HUES6 (cell line): ENCODE results near the gene MYH14.

ENCODE experiments used
- H3K27ac ChIP-seq: 2 replicates; pipeline ENCODE4 v1.7.0; 2013; ENCODE audit warnings: low read depth, mild to moderate bottlenecking, low read length, inconsistent platforms
- H3K27me3 ChIP-seq: 2 replicates; pipeline ENCODE4 v1.6.1; 2013; ENCODE audit warnings: low read length; ENCODE audit not compliant: control insufficient read depth, insufficient read depth
- H3K36me3 ChIP-seq: 2 replicates; pipeline ENCODE4 v1.6.1; 2013; ENCODE audit warnings: low read length; ENCODE audit not compliant: control insufficient read depth, insufficient read depth
- H3K4me1 ChIP-seq: 2 replicates; pipeline ENCODE4 v1.6.1; 2013; ENCODE audit warnings: low read length; ENCODE audit not compliant: control insufficient read depth, insufficient read depth
- H3K4me3 ChIP-seq: 2 replicates; pipeline ENCODE4 v1.5.1; 2013; ENCODE audit warnings: low read depth, low read length
- H3K9ac ChIP-seq: one replicate; pipeline ENCODE4 v1.6.1; 2013; ENCODE audit warnings: mild to moderate bottlenecking, low read length
- H3K9me3 ChIP-seq: 2 replicates; pipeline ENCODE4 v1.6.1; 2013; ENCODE audit warnings: low read depth, low read length; ENCODE audit not compliant: control insufficient read depth, insufficient read depth

The MYH14 gene

DNA sequence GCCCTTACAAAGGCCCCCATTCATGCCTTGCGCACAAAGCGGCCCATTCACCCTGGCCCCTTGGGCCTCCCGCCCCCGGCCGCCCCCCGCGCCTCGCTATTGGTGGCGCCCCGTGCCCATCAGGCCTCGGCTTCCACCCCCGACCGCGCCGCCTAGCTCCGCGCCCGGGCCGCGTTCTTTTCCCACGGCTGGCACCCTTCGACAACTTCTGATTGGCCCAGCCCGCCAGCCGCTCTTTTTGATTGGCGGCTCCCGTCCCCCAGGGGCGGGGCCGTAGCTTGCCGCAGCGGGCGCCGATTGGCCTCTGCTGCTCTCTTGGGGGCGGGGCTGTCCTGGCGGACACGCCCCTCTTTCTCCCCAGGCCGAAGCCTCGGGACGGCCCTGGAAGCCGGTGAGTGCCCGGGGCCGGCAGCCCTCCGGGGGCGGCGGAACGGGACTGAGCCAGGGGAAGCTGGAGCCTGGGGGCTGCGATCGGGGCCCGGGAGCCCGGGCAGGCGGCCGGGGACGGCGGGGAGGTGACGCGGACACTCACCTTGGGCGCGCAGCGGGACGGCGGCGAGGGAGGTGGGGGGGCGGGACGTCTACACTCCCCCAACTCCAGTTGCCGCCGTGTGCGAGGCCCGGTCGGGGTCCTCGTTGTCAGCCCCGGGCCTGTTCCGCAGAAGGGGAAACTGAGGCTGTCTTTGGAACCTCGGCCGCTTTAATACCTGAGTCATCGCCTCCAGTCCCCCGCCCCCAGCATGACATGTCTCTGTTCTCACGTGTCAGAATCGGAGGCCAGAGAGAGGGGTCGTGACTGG, at the start of gene MYH14:
MYH14 (plus strand) TSS at position 342 of the 800 bp plus-strand sequence. CDS start 6,744 bp downstream, outside the sequence.
- peak within 1 kb of the TSS; percentile 61 for H3K4me3 ChIP-seq
- H3K36me3 ChIP-seq: no peaks in the 10 kb centered on the region
- no peaks in the 10 kb centered on the region for H3K9me3 ChIP-seq
- peaks cover 7% of the 10 kb centered on the region; the same call in 1 of the 2 replicates for H3K4me1 ChIP-seq
- H3K27ac ChIP-seq: no peak within 1 kb of the TSS
- no peak within 1 kb of the TSS for H3K9ac ChIP-seq
- H3K27me3 ChIP-seq: peaks cover 48% of the 10 kb centered on the region

- Histone ChIP-seq H3K9ac (no peak overlapping the region), H3K27me3 (peaks cover 17% of the 10 kb centered on the region), H3K4me3 (no peak overlapping the region), H3K27ac (no peak overlapping the region), H3K36me3 (no peaks in the 10 kb centered on the region), H3K9me3 (no peaks in the 10 kb centered on the region), H3K4me1 (no peaks in the 10 kb centered on the region)
Observed at GRCh38 chr19:50154529-50154928, 48.9 kb upstream of the MYH14 start.

GRCh38 chr19:50155520-50156109, 47.8 kb upstream of the MYH14 start:
- H3K9me3 ChIP-seq: no peaks in the 10 kb centered on the region
- no peak overlapping the region for H3K27ac ChIP-seq
- H3K9ac ChIP-seq: no peak overlapping the region
- H3K4me3 ChIP-seq: no peak overlapping the region
- H3K4me1 ChIP-seq: no peaks in the 10 kb centered on the region
- peaks cover 11% of the 10 kb centered on the region; the same call in 1 of the 2 replicates for H3K27me3 ChIP-seq
- H3K36me3 ChIP-seq: no peaks in the 10 kb centered on the region

- H3K9ac ChIP-seq: no peak overlapping the region
- H3K4me1 ChIP-seq: no peaks in the 10 kb centered on the region
- H3K27ac ChIP-seq: no peak overlapping the region
- H3K4me3 ChIP-seq: no peak overlapping the region
- H3K9me3 ChIP-seq: no peaks in the 10 kb centered on the region
- H3K36me3 ChIP-seq: no peaks in the 10 kb centered on the region
- H3K27me3 ChIP-seq: peaks cover 3% of the 10 kb centered on the region; the same call in 1 of the 2 replicates
Observed at GRCh38 chr19:50158577-50158976, 44.8 kb upstream of the MYH14 start.

DNA sequence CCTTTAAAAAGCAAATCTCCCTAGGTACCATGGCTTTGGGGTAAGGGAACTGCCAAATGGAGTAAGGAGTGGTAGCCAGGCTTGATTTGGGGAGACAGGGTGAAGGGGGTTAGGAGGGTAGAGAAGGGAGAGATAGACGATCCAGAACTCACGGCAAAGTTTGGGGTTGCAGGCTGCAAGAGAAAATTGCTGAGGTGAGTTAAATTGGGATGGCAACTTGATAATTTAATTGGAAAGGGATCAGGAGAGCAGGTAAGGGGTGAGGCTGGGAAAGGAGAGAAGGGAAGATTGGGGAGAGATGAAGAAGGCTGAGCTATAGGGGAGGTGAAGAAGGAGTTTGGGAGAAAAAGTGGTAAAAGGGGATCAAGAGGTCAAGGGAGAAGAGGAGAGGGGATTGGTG, 44.3 kb upstream of the MYH14 start:
- Histone ChIP-seq H3K9ac (no peak overlapping the region), H3K4me3 (no peak overlapping the region), H3K36me3 (no peaks in the 10 kb centered on the region), H3K9me3 (no peaks in the 10 kb centered on the region), H3K27ac (no peak overlapping the region), H3K4me1 (no peaks in the 10 kb centered on the region), H3K27me3 (peaks cover 3% of the 10 kb centered on the region; the same call in 1 of the 2 replicates)

GRCh38 chr19:50162988-50163387, 40.4 kb upstream of the MYH14 start, which contains the start of gene IZUMO2:
Gene IZUMO2, minus strand, starts transcription at chr19:50163281. Its CDS starts 87 bp downstream, at chr19:50163194.
- Histone ChIP-seq H3K4me1 (0 out of 2 replicates have a peak, but pooled peaks cover 3% of the 10 kb centered on the region), H3K9ac (no peak within 1 kb of the TSS), H3K27me3 (no peaks in the 10 kb centered on the region; the same call in 1 of the 2 replicates), H3K27ac (no peak within 1 kb of the TSS), H3K4me3 (no peak within 1 kb of the TSS), H3K36me3 (no peaks in the 10 kb centered on the region), H3K9me3 (no peaks in the 10 kb centered on the region)

- Histone ChIP-seq H3K27me3 (no peaks in the 10 kb centered on the region), H3K9ac (no peak overlapping the region), H3K9me3 (no peaks in the 10 kb centered on the region), H3K36me3 (no peaks in the 10 kb centered on the region), H3K4me3 (no peak overlapping the region), H3K27ac (no peak overlapping the region), H3K4me1 (0 out of 2 replicates have a peak, but pooled peaks cover 3% of the 10 kb centered on the region)
Observed at GRCh38 chr19:50167314-50167721, 36.1 kb upstream of the MYH14 start.

GRCh38 chr19:50171752-50172151, 31.7 kb upstream of the MYH14 start:
- Histone ChIP-seq H3K27me3 (no peaks in the 10 kb centered on the region), H3K4me1 (0 out of 2 replicates have a peak, but pooled peaks cover 3% of the 10 kb centered on the region), H3K9ac (no peak overlapping the region), H3K27ac (no peak overlapping the region), H3K9me3 (no peaks in the 10 kb centered on the region), H3K4me3 (no peak overlapping the region), H3K36me3 (no peaks in the 10 kb centered on the region)

DNA sequence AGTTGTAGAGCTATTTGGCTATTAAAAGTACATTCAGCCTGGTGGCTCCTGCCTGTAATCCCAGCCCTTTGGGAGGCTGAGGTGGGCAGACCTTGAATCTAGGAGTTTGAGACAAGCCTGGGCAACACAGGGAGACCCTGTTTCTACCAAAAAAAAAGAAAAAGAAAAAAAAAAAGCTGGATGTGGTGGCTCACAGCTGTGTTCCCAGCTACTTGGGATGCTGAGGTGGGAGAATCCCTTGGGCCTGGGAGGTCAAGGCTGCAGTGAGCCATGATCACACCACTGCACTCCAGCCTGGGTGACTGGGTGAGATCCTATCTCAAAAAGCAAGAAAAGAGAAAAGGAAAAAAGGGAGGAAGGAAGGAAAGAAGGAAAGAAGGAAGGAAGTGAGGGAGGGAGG, 30.7 kb upstream of the MYH14 start:
- Histone ChIP-seq H3K27ac (no peak overlapping the region), H3K4me1 (0 out of 2 replicates have a peak, but pooled peaks cover under 1% of the 10 kb centered on the region), H3K9me3 (no peaks in the 10 kb centered on the region), H3K9ac (no peak overlapping the region), H3K27me3 (no peaks in the 10 kb centered on the region), H3K4me3 (no peak overlapping the region), H3K36me3 (no peaks in the 10 kb centered on the region)

DNA sequence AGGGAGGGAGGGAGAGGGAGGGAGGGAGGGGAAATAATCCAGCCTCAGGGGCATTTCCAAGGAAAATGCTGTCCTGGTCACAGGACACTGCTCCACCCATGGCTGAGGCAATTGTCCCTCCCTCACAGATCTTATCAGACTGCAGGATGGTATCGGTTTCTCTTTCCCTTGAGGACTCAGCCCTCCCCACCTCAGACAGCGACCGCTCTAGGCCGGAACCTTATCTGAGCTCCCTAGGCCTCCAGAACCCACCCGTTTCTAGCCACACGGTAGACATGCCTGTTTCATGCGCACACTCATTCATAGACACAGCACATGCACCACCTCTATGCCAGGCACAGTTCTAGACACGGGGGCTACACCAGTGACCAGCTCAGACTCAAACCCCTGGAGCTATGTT, 30.3 kb upstream of the MYH14 start:
- Histone ChIP-seq H3K27ac (no peak overlapping the region), H3K27me3 (no peaks in the 10 kb centered on the region), H3K4me1 (no peaks in the 10 kb centered on the region), H3K36me3 (no peaks in the 10 kb centered on the region), H3K9me3 (no peaks in the 10 kb centered on the region), H3K9ac (no peak overlapping the region), H3K4me3 (no peak overlapping the region)
